C4-2B (cell line): ENCODE data around the gene TPCN2.

Source experiments
- ZFX ChIP-seq: fragments of 450-650 bp; IDR thresholded peaks from 2 replicates; pipeline ENCODE4 v1.6.1; 2017
- TF ChIP-seq, protein P1 (sequence below): fragments of 450-650 bp; conservative IDR thresholded peaks from 2 replicates; pipeline ENCODE4 v1.5.1; 2017; ENCODE audit warnings: mild to moderate bottlenecking

- TF ChIP-seq, protein P1, sequence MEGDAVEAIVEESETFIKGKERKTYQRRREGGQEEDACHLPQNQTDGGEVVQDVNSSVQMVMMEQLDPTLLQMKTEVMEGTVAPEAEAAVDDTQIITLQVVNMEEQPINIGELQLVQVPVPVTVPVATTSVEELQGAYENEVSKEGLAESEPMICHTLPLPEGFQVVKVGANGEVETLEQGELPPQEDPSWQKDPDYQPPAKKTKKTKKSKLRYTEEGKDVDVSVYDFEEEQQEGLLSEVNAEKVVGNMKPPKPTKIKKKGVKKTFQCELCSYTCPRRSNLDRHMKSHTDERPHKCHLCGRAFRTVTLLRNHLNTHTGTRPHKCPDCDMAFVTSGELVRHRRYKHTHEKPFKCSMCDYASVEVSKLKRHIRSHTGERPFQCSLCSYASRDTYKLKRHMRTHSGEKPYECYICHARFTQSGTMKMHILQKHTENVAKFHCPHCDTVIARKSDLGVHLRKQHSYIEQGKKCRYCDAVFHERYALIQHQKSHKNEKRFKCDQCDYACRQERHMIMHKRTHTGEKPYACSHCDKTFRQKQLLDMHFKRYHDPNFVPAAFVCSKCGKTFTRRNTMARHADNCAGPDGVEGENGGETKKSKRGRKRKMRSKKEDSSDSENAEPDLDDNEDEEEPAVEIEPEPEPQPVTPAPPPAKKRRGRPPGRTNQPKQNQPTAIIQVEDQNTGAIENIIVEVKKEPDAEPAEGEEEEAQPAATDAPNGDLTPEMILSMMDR, result no peak
- no peak for TF ChIP-seq ZFX
These were observed 115.1 kb downstream of the TPCN2 start for GRCh38 chr11:69163842-69164241.
